Measurements from ENCODE around the gene GALR3.
A peak's percentile ranks its signal among the peaks of the same experiment; 100 is the strongest.

GALR3 gene

GRCh38 chr22:37803639-37804351, 19.4 kb upstream of the GALR3 start:
- DNase-seq (ENCODE audit: low spot score) = no peak

GRCh38 chr22:37804352-37804880, 18.8 kb upstream of the GALR3 start:
- DNase-seq (ENCODE audit: low spot score) = no peak

DNA sequence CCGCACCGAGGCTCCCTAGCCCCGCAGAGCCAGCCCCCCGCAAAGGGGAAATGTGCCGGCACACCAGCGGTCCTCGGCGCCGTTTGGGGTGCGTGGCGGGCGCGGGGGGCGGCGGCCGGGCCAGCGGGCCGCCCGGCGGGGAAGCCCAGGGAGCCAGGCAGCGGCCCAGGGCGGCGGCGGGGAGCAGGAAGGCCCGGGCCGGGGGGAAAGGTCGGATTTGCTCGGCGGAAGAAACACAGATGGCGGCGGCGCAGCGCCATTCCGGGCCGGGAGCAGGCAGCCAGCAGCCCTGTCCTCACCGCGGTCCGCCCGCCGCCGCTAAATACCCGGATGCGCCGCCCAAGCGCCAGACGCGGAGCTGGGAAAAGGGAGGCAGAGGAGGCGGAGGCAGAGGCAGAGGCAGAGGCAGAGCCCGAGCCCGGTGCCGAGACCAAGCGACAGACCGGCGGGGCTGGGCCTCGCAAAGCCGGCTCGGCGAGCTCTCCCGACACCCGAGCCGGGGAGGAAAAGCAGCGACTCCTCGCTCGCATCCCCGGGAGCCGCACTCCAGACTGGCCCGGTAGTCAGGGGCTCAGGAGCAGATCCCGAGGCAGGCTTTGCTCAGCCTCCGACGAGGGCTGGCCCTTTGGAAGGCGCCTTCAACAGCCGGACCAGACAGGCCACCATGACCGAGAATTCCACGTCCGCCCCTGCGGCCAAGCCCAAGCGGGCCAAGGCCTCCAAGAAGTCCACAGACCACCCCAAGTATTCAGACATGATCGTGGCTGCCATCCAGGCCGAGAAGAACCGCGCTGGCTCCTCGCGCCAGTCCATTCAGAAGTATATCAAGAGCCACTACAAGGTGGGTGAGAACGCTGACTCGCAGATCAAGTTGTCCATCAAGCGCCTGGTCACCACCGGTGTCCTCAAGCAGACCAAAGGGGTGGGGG, 18.0 kb upstream of the GALR3 start:
- DNase-seq (ENCODE audit: low spot score) = peak; percentile 93

- DNase-seq (ENCODE audit: low spot score) = no peak
Observed at GRCh38 chr22:37805810-37806277, 17.3 kb upstream of the GALR3 start.

GRCh38 chr22:37806409-37807333, 16.5 kb upstream of the GALR3 start:
- peak; percentile 67 for DNase-seq (ENCODE audit: low spot score)

- peak; percentile 99 for DNase-seq (ENCODE audit: low spot score)
Observed at GRCh38 chr22:37807410-37808293, 15.5 kb upstream of the GALR3 start, which contains the start of gene GCAT. Gene GCAT, plus strand, starts transcription at chr22:37807934. Its CDS starts 34 bp downstream, at chr22:37807968.

DNA sequence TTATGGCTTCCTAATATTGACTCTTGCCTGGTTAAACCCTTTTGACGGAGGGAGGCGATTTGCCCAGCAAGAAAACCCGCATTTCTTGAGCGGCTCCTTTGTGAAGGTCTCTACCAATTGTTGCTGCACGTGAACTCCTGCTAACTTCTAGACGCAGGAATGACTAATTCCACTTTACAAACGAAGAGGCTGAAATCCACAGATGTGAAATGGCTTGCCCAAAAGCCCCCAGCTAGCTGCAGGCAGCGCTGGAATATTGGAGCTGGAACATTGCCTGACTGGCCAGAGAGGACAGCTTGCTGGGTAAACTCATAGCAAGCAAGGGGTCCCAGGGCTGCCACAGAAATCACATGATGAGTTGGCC, 14.9 kb upstream of the GALR3 start:
- no peak for DNase-seq (ENCODE audit: low spot score)

DNA sequence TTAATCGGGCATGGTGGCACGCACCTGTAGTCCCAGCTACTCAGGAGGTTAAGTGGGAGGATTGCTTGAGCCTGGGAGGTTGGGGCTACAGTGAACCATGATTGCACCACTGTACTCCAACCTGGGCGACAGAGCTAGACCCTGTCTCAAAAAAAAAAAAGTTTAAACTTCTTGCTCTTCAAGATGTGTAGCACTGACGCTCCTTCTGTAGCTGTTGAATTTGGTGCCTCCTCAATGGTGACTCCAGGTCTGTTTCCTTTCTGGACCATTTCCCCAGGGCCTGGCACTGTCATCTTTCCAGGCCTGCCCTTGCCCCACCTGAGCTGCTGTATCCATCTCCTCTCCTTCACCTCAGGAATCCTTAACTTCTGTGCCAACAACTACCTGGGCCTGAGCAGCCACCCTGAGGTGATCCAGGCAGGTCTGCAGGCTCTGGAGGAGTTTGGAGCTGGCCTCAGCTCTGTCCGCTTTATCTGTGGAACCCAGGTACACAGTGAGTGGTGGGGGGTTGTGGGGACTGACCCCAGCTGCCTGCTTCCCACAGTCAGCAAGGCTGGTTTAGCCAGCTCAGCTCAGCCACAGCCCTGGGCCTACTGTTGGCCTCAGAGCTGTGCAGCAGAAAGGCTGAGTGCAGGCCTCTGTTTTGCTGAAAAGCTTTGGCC, 13.4 kb upstream of the GALR3 start:
- no peak for DNase-seq (ENCODE audit: low spot score)

DNA sequence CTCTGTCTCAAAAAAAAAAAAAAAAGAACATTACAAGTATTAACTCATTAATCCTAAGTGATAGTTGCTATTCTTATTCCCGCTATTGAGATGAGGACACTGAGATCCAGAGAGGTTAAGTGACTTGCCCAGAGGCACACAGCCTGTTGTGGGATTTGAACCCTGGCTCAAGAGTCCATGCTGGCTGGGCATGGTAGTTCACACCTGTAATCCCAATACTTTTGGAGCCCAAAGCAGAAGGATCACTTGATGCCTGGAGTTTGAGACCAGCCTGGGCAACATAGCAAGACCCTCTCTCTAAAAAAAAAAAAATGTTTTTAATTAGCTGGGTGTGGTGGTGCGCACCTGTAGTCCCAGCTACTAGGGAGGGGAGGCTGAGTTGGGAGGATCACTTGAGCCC, 11.3 kb upstream of the GALR3 start:
- no peak for DNase-seq (ENCODE audit: low spot score)

GRCh38 chr22:37812869-37813678, 10.1 kb upstream of the GALR3 start:
- no peak for DNase-seq (ENCODE audit: low spot score)

DNA sequence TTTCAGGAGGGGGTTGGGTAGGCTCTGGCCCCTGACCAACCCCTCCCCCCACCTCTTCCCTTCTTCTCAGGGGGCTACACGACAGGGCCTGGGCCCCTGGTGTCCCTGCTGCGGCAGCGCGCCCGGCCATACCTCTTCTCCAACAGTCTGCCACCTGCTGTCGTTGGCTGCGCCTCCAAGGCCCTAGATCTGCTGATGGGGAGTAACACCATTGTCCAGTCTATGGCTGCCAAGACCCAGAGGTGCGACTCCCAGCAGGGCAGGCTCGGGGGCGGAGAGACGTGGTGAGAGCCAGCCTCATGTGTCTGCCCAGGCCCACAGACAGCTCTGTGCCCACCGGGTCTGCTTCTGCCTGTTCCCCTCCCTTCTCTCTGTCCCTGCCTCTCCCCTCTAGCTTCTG, 7.6 kb upstream of the GALR3 start:
- no peak for DNase-seq (ENCODE audit: low spot score)

DNA sequence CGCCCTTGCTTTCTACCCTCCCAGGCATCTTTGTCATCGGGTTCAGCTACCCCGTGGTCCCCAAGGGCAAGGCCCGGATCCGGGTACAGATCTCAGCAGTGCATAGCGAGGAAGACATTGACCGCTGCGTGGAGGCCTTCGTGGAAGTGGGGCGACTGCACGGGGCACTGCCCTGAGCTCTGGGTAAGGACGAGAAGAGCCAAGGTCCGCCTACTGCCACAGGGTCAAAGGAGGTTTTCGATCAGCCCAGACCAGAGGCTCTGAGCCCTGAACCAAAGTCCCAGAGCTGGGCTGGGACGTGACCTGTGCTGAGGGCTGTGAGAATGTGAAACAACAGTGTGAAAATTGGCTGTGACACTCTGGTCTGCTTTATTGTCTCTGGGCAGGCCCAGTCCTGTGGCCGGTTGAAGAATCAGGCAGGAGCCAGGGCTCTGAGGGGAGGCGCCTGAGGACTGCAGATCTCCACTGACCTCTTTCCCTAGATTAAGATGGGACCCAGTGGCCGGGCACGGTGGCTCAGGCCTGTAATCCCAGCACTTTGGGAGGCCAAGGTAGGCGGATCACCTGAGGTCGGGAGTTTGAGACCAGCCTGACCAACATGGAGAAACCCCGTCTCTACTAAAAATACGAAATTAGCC, 6.5 kb upstream of the GALR3 start:
- no peak for DNase-seq (ENCODE audit: low spot score)

- DNase-seq (ENCODE audit: low spot score) = peak; percentile 95
Observed at GRCh38 chr22:37817705-37818408, 5.3 kb upstream of the GALR3 start.

DNA sequence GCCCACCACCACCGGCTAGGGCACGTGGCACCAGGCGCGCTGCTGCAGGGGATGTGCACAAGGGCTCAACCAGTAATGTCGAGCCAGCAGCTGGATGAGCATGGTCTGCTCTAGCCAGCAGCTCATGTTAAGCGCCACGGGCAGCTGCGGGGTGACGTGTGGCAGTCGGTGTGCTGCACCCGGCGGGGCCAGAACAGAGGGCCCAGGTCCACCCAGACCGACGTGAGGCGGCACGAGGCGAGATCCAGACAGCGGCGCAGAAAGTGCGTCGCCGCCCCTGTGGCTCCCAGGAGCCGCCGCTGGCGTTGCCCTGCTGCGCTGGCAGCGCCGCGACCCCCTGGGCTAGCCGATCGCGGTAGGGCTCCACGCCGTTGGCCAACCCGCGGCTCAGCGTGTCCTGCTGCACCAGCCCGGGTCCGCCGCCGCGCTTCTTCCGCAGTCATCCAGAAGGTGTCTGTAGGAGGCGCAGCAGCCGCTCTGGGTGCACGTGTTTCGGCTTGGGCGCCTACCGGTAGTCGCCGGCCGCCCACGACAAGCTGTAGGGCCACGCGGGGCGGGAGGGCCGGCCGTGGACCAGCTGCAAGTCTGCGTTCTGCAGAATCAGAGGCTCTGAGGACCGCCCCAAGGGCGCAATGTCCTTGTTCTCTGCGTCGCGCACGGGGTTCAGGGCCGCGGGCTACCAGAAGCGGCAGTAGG, 4.6 kb upstream of the GALR3 start:
- peak; percentile 79 for DNase-seq (ENCODE audit: low spot score)

DNA sequence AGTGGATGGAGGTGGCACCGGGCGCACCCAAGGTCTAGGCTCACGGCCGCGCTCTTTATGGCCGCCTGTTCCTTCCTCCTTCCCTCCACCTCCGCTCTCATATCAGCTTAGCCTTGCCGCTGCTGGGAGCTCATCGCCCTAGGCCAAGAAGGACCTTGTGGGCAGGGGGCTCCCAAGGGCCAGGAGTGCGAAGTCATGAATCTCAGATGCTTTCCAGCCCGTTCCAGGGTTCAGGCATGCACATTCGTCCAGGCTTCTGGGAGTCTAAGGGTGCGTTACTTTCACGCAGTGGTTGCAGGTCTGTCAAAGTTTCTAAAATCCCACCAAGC, 4.1 kb upstream of the GALR3 start:
- DNase-seq (ENCODE audit: low spot score) = no peak

GRCh38 chr22:37820350-37820749, 2.8 kb upstream of the GALR3 start:
- DNase-seq (ENCODE audit: low spot score) = no peak

DNA sequence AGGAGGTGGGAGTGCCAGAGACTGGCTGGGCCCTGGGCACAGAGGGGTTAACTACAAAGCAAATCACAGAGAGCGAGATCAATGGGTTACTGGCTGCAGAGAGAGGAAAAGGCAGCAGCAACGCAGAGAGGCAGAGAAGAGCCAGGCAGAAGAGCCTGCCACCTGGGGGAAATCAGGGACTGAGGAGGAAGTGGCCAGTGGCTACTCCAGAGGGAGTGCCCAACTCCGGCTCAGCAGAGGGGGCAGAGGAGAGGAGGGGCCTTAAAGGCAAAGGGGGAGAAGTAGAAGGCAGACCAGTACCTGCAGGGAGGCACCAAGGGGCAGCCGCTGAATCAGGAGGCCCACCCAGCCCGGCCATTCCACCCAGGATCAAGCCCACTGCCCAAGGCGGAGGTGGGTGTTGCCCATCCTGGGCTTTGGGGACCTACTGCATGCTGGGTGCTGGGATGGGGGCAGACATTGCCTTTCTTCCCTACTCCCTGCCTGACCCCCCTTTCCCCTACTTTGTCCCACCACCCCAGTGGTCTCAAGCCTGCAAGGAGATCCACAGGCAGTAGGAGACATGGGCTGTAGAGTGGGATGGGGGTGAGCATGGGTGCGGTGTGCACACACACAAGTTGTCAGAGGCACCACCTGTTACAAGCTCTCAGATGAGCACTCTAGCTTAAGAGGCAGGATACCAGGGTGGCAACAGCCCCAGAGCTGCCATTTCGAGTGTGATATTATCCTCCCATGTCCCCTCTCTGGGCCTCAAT, 926 bp upstream of the GALR3 start:
- DNase-seq (ENCODE audit: low spot score) = no peak

Data from AG08396 (cell line).